Measurements from ENCODE around the gene ODAD2.
"Not testable (repeated sequence)": the region's sequence is repeated elsewhere in the genome, so short reads cannot be mapped to it uniquely, and the experiment has no call there.

ODAD2 gene

DNA sequence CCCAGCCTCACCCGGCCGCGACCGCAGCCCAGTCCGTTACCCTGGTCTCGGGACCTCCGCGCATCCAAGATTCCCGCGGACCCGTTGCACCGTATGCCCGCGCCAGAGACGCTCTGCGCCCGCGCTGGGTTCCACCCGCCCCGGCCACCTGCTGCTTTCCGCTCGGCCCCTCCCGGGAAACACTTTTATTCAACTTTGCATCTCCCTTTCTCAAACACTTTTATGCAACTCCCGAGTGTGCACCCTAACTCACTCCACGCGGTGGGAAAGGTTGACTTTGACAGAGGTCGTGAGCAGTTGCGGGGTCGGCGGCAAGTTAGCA, at the start of gene ODAD2:
ODAD2 (minus strand) TSS at position 126 of the 322 bp plus-strand sequence. CDS start 3,937 bp downstream, outside the sequence.
- no peak for DNase-seq

GRCh38 chr10:28047061-28047460, 48.2 kb upstream of the ODAD2 start:
- no peak for DNase-seq

DNA sequence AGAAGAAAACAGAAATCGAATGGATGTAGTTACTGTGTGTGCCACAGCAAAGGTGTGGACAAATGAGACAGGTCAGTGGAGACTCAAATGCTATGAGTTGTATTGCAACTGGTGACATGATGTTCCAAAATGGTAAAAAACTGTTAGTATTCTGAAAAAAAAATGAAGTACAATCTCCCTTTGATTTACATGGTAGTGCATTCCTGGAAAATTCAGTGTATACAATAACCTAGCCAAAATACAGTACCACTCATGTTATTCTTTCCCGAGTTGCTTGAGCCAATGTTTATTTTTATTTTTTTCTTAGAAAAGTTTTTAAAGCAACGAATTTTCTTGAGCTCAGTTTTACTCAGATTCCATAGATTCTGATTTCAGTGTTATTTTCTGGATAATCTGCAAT, 47.7 kb upstream of the ODAD2 start:
- DNase-seq: no peak

DNA sequence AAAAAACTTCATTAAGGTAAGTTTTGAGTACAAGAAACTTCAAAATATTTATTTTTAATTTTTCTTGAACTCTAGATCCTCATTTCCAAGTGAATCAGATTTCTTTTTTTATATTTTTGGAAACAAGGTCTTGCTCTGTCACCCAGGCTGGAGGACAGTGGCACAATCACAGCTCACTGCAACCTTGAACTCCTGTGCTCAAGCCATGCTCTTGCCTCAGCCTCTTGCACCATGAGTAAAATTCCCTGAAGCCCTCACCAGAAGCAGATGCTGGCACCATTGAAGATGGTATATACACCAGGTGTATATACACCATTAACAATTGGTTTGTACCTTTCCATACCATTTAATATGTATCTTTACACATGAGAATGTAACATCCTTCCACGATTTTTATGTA, 45.1 kb upstream of the ODAD2 start:
- DNase-seq: no peak

DNA sequence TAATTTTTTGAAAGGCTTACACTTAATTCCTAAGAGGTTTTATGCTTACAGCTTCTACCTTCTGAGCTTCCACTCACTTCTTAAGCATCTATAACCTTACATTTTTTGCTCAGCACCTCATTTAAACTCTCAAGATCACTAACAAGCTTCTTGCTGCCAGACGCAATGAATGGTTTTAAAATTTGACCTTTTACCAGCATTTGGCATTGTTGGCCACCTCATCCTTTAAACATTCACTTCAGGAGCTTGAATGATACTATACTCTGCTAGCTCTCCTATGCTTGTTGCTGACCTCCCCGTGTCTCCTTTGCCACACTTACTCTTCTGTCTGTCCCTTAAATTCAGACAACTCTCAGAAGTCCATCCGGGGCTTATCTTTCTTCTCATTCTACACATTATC, 37.7 kb upstream of the ODAD2 start:
- no peak for DNase-seq

DNA sequence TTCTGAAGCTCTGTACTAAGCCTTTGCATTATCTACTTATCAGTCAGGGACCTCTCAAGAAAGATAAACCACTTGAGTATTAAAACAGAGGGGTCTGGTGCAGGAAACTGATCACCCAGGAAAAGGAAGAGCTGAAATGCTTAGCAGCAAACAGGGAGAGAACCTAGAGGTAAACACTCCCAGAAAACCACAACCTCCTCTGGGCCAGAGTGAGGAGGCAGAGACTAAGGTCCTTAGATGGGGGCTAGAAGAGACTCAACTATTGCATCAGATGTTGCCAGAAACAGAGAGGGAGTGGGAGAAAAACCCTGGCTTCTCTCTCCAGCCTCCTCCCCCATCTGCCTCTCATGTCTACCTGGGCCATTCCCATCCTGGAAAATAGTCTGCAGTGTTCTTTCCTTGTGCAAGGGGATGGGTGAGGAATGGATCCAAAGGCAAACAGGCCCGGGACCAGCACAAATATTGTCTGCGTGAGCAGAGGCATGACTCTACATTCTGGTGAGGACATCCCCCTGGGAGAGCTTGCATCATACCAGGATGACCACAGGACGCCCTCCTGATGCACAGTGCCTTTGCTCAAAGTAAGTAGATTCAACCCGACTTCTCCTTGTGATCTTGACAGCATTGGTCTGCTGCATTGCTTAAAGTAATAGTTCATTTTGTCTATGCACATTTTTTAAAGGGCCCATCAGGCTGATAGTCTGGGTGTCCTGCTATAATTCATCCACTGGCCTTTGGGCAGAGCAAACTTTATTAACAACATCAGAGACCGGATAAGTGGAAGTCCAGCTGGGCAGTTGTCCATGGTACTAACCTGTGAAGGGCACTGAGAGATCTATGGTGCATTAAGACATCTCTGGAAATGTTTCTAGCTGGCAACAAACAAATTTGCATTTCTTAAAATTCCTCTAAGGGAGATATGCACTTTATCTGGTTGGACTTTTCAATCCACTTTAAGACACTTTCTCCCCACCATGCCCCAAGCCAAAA, 22.4 kb upstream of the ODAD2 start:
- no peak for DNase-seq

DNA sequence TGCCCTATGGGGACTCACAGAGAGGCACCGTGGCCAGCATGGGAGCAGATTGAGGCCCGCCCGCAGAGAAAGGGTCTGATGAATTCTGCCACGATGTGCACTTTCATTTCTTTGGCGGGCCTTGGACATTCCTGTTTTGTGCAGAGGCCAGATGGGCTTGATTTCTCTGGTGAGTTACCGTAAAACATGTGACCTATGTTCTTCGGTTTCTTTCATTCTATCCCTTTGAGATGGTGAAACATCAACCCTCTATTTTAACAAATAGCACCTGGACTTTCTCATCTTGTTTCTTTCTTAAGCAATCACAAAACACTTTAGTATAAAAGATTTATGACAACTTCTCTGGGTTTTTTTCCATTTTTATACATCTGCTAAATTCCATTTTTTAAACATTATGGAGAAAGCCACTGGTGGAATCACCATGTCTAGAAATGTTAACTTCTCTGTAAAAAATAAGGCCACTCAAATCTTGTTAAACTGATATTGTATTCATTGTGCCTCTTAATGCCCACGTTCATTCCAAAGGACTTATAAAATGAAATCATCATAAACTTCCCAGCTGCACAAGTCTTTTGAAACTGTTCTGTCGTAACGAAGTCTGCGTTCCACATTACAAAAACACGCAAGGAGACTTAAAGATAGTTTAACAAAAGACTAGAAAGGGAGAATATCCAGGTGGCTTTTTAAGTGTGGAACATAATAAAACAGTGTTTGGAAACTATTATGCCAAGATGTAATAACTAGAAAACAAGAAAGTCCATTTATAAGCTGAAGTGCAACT, 21.4 kb upstream of the ODAD2 start:
- DNase-seq: no peak

DNA sequence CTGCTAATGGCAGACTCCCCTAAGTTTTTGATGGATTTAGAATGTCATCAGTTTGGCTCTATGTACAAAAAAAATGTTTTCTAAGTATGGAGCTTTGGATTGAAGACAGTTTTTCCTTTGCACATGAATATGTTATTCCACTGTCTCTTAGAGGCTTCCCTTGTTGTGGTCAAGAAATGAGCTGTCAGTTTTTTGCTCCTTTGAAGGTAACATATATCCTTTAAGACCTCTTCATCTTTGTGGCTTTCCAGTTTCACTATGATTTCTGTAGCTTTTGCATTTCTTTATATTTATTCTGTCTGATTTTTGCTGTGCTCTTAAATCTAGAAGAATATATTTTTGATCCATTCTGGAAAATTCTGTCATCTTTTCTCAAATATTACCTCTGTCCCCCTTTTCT, 15.8 kb upstream of the ODAD2 start:
- DNase-seq: no peak

GRCh38 chr10:28012990-28013515, 14.2 kb upstream of the ODAD2 start:
- no peak for DNase-seq

DNA sequence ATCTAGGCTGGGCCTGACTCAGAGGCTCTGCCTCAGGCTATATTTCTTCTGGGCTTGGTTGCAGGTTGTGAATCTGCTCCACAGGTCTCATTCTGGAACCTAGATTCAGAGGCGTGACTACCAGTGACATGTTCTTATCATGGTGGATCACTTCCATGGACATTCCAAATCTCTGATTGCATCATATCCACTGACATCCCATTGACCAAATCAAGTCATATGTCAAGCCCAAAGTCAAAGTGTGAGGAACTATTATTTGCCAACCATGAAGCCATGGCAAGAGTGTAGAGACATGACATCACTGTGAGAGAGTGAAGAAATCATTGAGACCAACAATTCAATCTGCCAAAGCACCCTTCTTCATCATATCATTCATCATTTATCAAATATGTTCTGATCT, 11.9 kb upstream of the ODAD2 start:
- DNase-seq: no peak

DNA sequence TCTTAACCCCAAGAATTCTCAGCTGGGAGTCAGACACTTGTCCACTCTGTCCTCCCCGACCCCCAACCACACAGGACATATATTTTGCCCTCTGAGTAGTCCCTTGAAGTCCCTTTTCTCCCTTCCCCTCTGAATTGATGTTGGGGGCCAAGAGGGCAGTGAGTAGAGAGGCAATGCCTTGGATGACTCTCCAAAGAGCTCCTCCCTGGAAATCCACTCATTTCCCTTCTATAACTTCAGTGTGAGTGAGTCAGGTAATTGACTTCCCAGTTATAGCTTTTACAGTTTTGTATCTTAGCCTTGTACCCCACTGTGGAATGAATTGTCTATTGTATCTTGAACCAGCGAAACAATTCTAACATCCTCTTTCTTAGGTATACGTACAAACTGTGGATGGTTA, 9.2 kb upstream of the ODAD2 start:
- DNase-seq: no peak

GRCh38 chr10:28001353-28001752, 2.5 kb upstream of the ODAD2 start:
- DNase-seq: no peak

DNA sequence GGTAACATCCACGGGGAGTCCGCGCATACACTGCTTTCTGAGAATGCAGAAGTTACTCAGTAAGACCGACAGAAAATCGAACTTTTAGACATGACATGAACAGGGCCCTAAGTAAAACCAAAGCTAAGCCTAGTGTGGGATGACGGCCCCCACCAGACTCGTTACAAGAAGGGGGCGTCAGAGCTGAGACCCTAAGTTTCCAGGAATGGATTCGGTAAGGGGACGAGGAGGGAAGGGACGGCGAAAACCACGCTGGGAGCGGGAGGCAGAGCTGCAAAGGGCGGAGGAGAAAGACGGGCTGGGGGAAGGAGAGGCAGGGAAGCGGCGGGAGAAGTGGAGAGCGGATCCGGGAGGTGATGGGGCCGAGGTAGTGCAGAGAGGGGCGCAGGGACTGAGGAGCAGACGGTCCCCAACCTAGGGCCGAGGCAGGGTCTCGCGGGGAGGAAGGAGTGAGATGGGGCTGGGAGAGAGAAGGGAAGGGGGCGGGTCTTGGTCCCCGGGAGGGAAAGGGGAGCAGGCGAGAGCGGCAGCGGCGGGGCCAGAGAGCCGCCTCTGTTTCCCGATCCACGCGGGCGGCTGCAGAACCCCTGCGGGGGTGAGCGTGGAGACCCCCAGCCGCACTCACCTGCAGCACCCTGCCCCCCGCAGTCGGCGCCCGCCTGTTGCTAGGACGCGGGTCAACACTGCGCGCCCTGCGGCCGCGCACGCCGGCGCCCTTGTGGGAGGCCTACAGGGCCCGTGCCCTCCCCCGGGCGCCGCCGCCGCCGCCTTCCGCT, 513 bp downstream of the ODAD2 start:
- DNase-seq: no peak

- no peak for DNase-seq
These were observed 1.1 kb downstream of the ODAD2 start for GRCh38 chr10:27997865-27998177.

- no peak for DNase-seq
These were observed 3.6 kb downstream of the ODAD2 start for GRCh38 chr10:27995311-27995710.

- DNase-seq: not testable (repeated sequence)
These were observed 9.5 kb downstream of the ODAD2 start for GRCh38 chr10:27989357-27989756.

- DNase-seq: no peak
These were observed 12.1 kb downstream of the ODAD2 start for GRCh38 chr10:27986821-27987220.

GRCh38 chr10:27982875-27983543, 15.9 kb downstream of the ODAD2 start:
- no peak for DNase-seq

GRCh38 chr10:27981744-27982143, 17.1 kb downstream of the ODAD2 start:
- DNase-seq: no peak

DNA sequence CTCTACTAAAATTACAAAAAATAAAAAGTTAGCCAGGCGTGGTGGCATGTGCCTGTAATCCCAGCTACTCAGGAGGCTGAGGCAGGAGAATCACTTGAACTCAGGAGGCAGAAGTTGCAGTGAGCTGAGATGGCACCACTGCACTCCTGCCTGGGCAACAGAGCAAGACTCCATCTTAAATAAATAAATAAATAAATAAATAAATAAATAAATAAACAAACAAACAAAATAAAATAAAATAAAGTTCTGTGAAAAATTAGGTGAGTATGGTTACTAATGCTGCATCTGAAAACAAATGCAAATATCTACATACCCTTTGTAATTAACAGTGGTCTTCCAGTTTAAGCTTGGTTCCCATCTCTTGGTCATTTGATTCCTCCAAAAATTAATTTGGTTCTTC, 28.1 kb downstream of the ODAD2 start:
- DNase-seq: not testable (repeated sequence)

- not testable (repeated sequence) for DNase-seq
These were observed 28.9 kb downstream of the ODAD2 start for GRCh38 chr10:27969931-27970330.

- no peak for DNase-seq
These were observed 39.7 kb downstream of the ODAD2 start for GRCh38 chr10:27959093-27959715.
